H9 (cell line): ENCODE results near the gene MAST2. TPM values are rescaled to one million over a fixed set of nuclear protein-coding genes. Genes with fewer than 3 reads are reported as not detected.

Source experiments
- DNase-seq: peaks from one replicate; pipeline ENCODE4 v3.0.0-alpha.2; 2017
- H2AFZ ChIP-seq: one replicate; pipeline ENCODE4 v1.6.1; 2013; ENCODE audit warnings: mild to moderate bottlenecking, low read length, control low read depth, moderate library complexity
- H2AK5ac ChIP-seq: 2 replicates; pipeline ENCODE4 v1.6.1; 2013; ENCODE audit warnings: low read length, control low read depth, mixed read lengths; ENCODE audit not compliant: insufficient read length
- H2BK120ac ChIP-seq: one replicate; pipeline ENCODE4 v1.6.1; 2013; ENCODE audit warnings: low read depth, mild to moderate bottlenecking, low read length, control low read depth, inconsistent platforms; ENCODE audit not compliant: poor library complexity, severe bottlenecking
- H2BK12ac ChIP-seq: 2 replicates; pipeline ENCODE4 v1.6.1; 2013; ENCODE audit warnings: low read length, control low read depth, mixed read lengths, low read depth; ENCODE audit not compliant: insufficient read length
- H2BK15ac ChIP-seq: 2 replicates; pipeline ENCODE4 v1.6.1; 2013; ENCODE audit warnings: low read depth, low read length, control low read depth
- H2BK20ac ChIP-seq: one replicate; pipeline ENCODE4 v1.6.1; 2013; ENCODE audit warnings: low read depth, mild to moderate bottlenecking, low read length, control low read depth, inconsistent platforms; ENCODE audit not compliant: poor library complexity, severe bottlenecking
- H2BK5ac ChIP-seq: 2 replicates; pipeline ENCODE4 v1.6.1; 2013; ENCODE audit warnings: low read length, control low read depth, mixed read lengths; ENCODE audit not compliant: insufficient read length
- H3K14ac ChIP-seq: 2 replicates; pipeline ENCODE4 v1.6.1; 2013; ENCODE audit warnings: low read length, control low read depth; ENCODE audit not compliant: insufficient read depth
- H3K18ac ChIP-seq: 2 replicates; pipeline ENCODE4 v1.6.1; 2013; ENCODE audit warnings: low read depth, mild to moderate bottlenecking, mixed read lengths, low read length, control low read depth; ENCODE audit not compliant: insufficient read length
- H3K23ac ChIP-seq: 2 replicates; pipeline ENCODE4 v1.6.1; 2013; ENCODE audit warnings: low read length, control low read depth, mixed read lengths, low read depth; ENCODE audit not compliant: insufficient read length
- H3K23me2 ChIP-seq: 2 replicates; pipeline ENCODE4 v1.6.1; 2013; ENCODE audit warnings: low read depth, mild to moderate bottlenecking, mixed read lengths, low read length, control low read depth; ENCODE audit not compliant: insufficient read length, poor library complexity, severe bottlenecking
- H3K27ac ChIP-seq: 2 replicates; pipeline ENCODE4 v1.5.1; 2013; ENCODE audit warnings: low read length, control low read depth, mixed read lengths, low read depth; ENCODE audit not compliant: insufficient read length
- H3K27me3 ChIP-seq: 2 replicates; pipeline ENCODE4 v1.6.1; 2013; ENCODE audit warnings: low read length, control low read depth, inconsistent platforms; ENCODE audit not compliant: insufficient read depth
- H3K4ac ChIP-seq: 2 replicates; pipeline ENCODE4 v1.6.1; 2013; ENCODE audit warnings: low read depth, mild to moderate bottlenecking, control low read depth, inconsistent platforms, low read length, moderate library complexity
- H3K4me1 ChIP-seq: 2 replicates; pipeline ENCODE4 v1.6.1; 2013; ENCODE audit warnings: low read length, control low read depth, inconsistent platforms; ENCODE audit not compliant: insufficient read depth
- H3K4me2 ChIP-seq: 2 replicates; pipeline ENCODE4 v1.6.1; 2013; ENCODE audit warnings: low read length, control low read depth, mixed read lengths; ENCODE audit not compliant: insufficient read length, insufficient read depth
- H3K56ac ChIP-seq: 2 replicates; pipeline ENCODE4 v1.6.1; 2013; ENCODE audit warnings: low read depth, mild to moderate bottlenecking, mixed read lengths, low read length, control low read depth; ENCODE audit not compliant: insufficient read length
- H3K79me1 ChIP-seq: 2 replicates; pipeline ENCODE4 v1.6.1; 2013; ENCODE audit warnings: low read depth, mild to moderate bottlenecking, moderate library complexity, low read length, control low read depth, inconsistent platforms; ENCODE audit not compliant: insufficient read depth, poor library complexity, severe bottlenecking
- H3K79me2 ChIP-seq: 2 replicates; pipeline ENCODE4 v1.6.1; 2013; ENCODE audit warnings: low read length, control low read depth, inconsistent platforms; ENCODE audit not compliant: insufficient read depth
- H3K9ac ChIP-seq: 2 replicates; pipeline ENCODE4 v1.6.1; 2013; ENCODE audit warnings: low read length, control low read depth, mixed read lengths; ENCODE audit not compliant: insufficient read length; ENCODE audit errors: extremely low read depth
- H3K9me3 ChIP-seq: one replicate; pipeline ENCODE4 v1.6.1; 2013; ENCODE audit warnings: low read depth, low read length, inconsistent platforms; ENCODE audit not compliant: control insufficient read depth
- H3T11ph ChIP-seq: one replicate; pipeline ENCODE4 v1.6.1; 2013; ENCODE audit warnings: mild to moderate bottlenecking, low read length, control low read depth, inconsistent platforms
- H4K20me1 ChIP-seq: one replicate; pipeline ENCODE4 v1.6.1; 2013; ENCODE audit not compliant: control insufficient read depth, insufficient read length, insufficient read depth
- H4K5ac ChIP-seq: 2 replicates; pipeline ENCODE4 v1.6.1; 2013; ENCODE audit warnings: low read depth, mild to moderate bottlenecking, mixed read lengths, low read length, control low read depth; ENCODE audit not compliant: insufficient read length
- H4K8ac ChIP-seq: replicated peaks from 2 replicates; pipeline ENCODE4 v1.6.1; 2013; ENCODE audit warnings: low read length, control low read depth, mixed read lengths, low read depth; ENCODE audit not compliant: insufficient read length
- H4K91ac ChIP-seq: 2 replicates; pipeline ENCODE4 v1.6.1; 2013; ENCODE audit warnings: low read depth, mild to moderate bottlenecking, moderate library complexity, mixed read lengths, low read length, control low read depth; ENCODE audit not compliant: insufficient read length
- H3K27ac Mint-ChIP-seq, 3 experiments: 2 replicates in 2 of 3; 3 replicates in 1 of 3; pipeline ENCODE4 v1.8.0; 2020 to 2021; ENCODE audit warnings: mixed read lengths in 3 of 3, mild to moderate bottlenecking in 1 of 3, moderate library complexity in 1 of 3
- H3K27me3 Mint-ChIP-seq: 2 replicates; pipeline ENCODE4 v1.8.0; 2021; ENCODE audit warnings: low read depth, mild to moderate bottlenecking, moderate library complexity, mixed read lengths
- H3K36me3 Mint-ChIP-seq, 3 experiments: 2 replicates in 2 of 3; 3 replicates in 1 of 3; pipeline ENCODE4 v1.8.0; 2020 to 2021; ENCODE audit warnings: low read depth in 3 of 3, mixed read lengths in 3 of 3; ENCODE audit not compliant: insufficient read depth in 1 of 3
- H3K4me1 Mint-ChIP-seq, 2 experiments: 2 replicates each; pipeline ENCODE4 v1.8.0; 2020; ENCODE audit warnings: mixed read lengths in 2 of 2
- H3K4me3 Mint-ChIP-seq, 2 experiments: 2 replicates in 1 of 2; 3 replicates in 1 of 2; pipeline ENCODE4 v1.8.0; 2020 to 2021; ENCODE audit warnings: mild to moderate bottlenecking in 2 of 2, mixed read lengths in 2 of 2, moderate library complexity in 1 of 2
- H3K9me3 Mint-ChIP-seq, 2 experiments: 2 replicates in 1 of 2; 3 replicates in 1 of 2; pipeline ENCODE4 v1.8.0; 2020; ENCODE audit warnings: mild to moderate bottlenecking in 2 of 2, mixed read lengths in 2 of 2, moderate library complexity in 1 of 2
- CTCF ChIP-seq: fragments of 200-600 bp; sonication (generic); conservative IDR thresholded peaks from 3 replicates; pipeline ENCODE4 v1.8.0; 2021; ENCODE audit warnings: antibody characterized with exemption, mild to moderate bottlenecking
- WGBS: extraction: QIAGEN DNeasy Blood & Tissue Kit; methylation state at CpG from one replicate; pipeline ENCODE4 v1.1.7; 2013; ENCODE audit warnings: missing lambda C conversion rate, low lambda C conversion rate, mixed read lengths; ENCODE audit not compliant: insufficient read length; ENCODE audit errors: extremely low coverage; 5-methylcytosine and 5-hydroxymethylcytosine counted together
- total RNA-seq: library from RNA; stranded (reverse); gene quantifications from 2 replicates; pipeline ENCODE4 v1.2.1, GENCODE V29; 2021

The MAST2 gene
- total RNA-seq, 1 experiment from 2014 or later = 28.8 TPM

GRCh38 chr1:45890078-45890477, 86.7 kb downstream of the MAST2 start:
- Histone ChIP-seq H4K20me1 (no peaks in the 10 kb centered on the region), H2BK12ac (no peak overlapping the region), H4K5ac (no peak overlapping the region), H3K27me3 (no peaks in the 10 kb centered on the region), H4K91ac (no peak overlapping the region), H3K18ac (no peak overlapping the region), H3K23ac (no peak overlapping the region), H3K14ac (no peak overlapping the region), H2BK5ac (no peak overlapping the region), H3K9me3 (no peaks in the 10 kb centered on the region), H3K23me2 (no peaks in the 10 kb centered on the region), H2AFZ (no peak overlapping the region), H2AK5ac (no peak overlapping the region), H2BK20ac (no peak overlapping the region), H2BK15ac (no peak overlapping the region), H3K9ac (no peak overlapping the region), H2BK120ac (no peak overlapping the region), H3K79me1 (peaks cover 3% of the 10 kb centered on the region), H3K27ac (no peak overlapping the region), H3K79me2 (0 out of 2 replicates have a peak, but pooled peaks cover 2% of the 10 kb centered on the region), H3T11ph (no peak overlapping the region), H4K8ac (no peak overlapping the region), H3K4me1 (no peaks in the 10 kb centered on the region), H3K4me2 (no peak overlapping the region), H3K56ac (no peak overlapping the region), H3K4ac (no peak overlapping the region)
- Mint-ChIP-seq H3K36me3 (peaks cover 6 to 13% (median 11%) of the 10 kb centered on the region in 3 experiments), H3K27me3 (no peaks in the 10 kb centered on the region), H3K4me3 (no peak overlapping the region), H3K4me1 (peaks cover 4 to 13% of the 10 kb centered on the region in 2 experiments; a peak in 3 of 4 replicates), H3K27ac (peak overlapping the region; percentile 6 to 30 (median 18); a peak in 4 of 7 replicates), H3K9me3 (peaks cover 2 to 4% of the 10 kb centered on the region in 2 experiments)
- TF ChIP-seq CTCF = no peak
- no CpG with 5 or more reads among the region's 2 CpGs for WGBS
- no peak for DNase-seq
